Tibial artery (tissue), 4 donors: ENCODE measurements around the gene SYTL2.

ENCODE experiments used
- DNase-seq, 2 donors: peaks; one replicate each; pipeline ENCODE4 v3.0.0-alpha.2; 2019
- H3K27ac ChIP-seq, 2 donors: fragments of 200-600 bp; sonication (generic) in 1 of 2; 1 replicate in 1 of 2; 2 replicates in 1 of 2; pipeline ENCODE4 v1.5.1; 2018 to 2019; ENCODE audit warnings: mild to moderate bottlenecking in 1 of 2
- H3K27me3 ChIP-seq, 2 donors: fragments of 200-600 bp; sonication (generic) in 1 of 2; one replicate each; pipeline versions ENCODE4 v1.5.1 to v1.6.0; 2016 to 2019
- H3K36me3 ChIP-seq, 3 donors: fragments of 200-600 bp; sonication (generic) in 2 of 3; one replicate each; pipeline ENCODE4 v1.5.1; 2016 to 2019; ENCODE audit warnings: mild to moderate bottlenecking in 2 of 3
- H3K4me1 ChIP-seq, 4 donors: fragments of 200-600 bp; sonication (generic) in 2 of 4; 1 replicate in 3 of 4; 2 replicates in 1 of 4; pipeline ENCODE4 v1.5.1; 2016 to 2019
- H3K4me3 ChIP-seq, 2 donors: fragments of 200-600 bp; sonication (generic) in 1 of 2; 1 replicate in 1 of 2; 2 replicates in 1 of 2; pipeline ENCODE4 v1.5.1; 2018 to 2019; ENCODE audit warnings: mild to moderate bottlenecking in 2 of 2
- H3K9me3 ChIP-seq, 3 donors: fragments of 200-600 bp; sonication (generic) in 1 of 3; one replicate each; pipeline ENCODE4 v1.5.1; 2016 to 2019
- intact Hi-C: fragments of 100-400 bp; cut with DNase I; formaldehyde crosslinking; loops from one replicate; pipeline ENCODE4 v1.15.0; 2023; ENCODE audit warnings: low total_unique reads
- TF ChIP-seq, protein P1 (sequence below), 2 experiments: fragments of 200-600 bp in 1 of 2; fragments of 450-650 bp in 1 of 2; IDR thresholded peaks; one replicate each; pipeline ENCODE4 v1.5.1; 2017 to 2019; ENCODE audit warnings: antibody characterized with exemption in 2 of 2, mild to moderate bottlenecking in 1 of 2, moderate library complexity in 1 of 2

Gene SYTL2

DNA sequence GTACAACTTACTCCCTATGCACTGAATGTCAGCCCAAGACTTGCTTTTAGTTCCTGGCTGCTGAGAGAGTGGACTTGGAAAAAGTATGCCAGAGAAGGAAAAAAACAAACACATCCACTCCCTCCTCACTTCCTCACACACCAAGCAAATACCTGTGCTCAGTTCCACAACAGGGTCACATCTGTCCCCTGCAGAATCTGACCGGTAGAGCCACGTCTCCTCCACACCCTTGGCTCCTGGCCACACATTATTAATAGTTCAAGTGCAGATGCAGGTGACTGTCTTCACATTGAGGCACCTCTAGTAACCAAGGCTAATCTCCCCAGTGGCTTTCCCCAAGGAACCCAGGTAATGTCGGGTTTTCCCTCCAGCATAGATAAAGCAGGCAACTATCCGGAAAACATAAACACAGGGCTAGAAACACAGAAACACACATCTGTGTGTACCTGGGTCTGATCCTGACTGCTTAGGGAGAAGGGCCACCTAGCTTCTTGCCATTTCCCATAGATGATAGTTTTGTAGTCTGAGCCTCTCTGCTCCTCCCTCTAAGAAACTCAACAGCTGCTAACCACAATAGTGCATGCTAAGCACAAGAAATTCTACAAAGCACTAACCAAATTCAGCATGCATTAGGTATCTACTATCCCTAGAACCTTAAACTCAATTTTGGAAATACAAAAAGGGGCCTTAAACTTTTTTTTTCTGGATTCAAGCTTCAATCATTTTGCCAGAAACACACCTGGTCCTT, 10.2 kb downstream of the SYTL2 start:
- intact Hi-C loops = no loop called here
- DNase-seq = no peak

DNA sequence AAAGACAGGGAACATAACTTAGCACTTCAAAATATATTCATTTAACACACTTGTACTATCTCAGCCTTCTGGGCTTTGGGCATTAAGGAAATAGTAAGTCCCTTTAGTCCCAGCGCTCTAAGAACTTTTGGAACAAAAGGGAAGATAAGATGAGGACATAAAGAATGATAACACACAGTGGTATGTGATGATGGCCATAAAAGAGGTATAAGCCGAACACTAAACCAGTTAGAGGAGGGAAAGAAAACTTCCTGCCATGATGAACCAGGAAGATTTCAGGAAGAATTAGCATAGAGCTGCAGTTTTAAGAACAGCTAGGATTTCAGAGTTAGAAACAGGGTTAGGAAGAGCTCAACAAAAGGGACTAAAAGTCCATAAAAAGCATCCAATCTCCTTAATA, 11.8 kb downstream of the SYTL2 start:
- no peaks in the 10 kb centered on the region for H3K36me3 ChIP-seq
- no peaks in the 10 kb centered on the region for H3K9me3 ChIP-seq
- H3K27ac ChIP-seq = peak overlapping the region in 1 of 2 donors; percentile 12
- intact Hi-C loops = no loop called here
- H3K4me3 ChIP-seq = no peak overlapping the region
- TF ChIP-seq, protein P1, sequence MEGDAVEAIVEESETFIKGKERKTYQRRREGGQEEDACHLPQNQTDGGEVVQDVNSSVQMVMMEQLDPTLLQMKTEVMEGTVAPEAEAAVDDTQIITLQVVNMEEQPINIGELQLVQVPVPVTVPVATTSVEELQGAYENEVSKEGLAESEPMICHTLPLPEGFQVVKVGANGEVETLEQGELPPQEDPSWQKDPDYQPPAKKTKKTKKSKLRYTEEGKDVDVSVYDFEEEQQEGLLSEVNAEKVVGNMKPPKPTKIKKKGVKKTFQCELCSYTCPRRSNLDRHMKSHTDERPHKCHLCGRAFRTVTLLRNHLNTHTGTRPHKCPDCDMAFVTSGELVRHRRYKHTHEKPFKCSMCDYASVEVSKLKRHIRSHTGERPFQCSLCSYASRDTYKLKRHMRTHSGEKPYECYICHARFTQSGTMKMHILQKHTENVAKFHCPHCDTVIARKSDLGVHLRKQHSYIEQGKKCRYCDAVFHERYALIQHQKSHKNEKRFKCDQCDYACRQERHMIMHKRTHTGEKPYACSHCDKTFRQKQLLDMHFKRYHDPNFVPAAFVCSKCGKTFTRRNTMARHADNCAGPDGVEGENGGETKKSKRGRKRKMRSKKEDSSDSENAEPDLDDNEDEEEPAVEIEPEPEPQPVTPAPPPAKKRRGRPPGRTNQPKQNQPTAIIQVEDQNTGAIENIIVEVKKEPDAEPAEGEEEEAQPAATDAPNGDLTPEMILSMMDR (IDR thresholded peaks at IDR 0.05) = no peak
- no peak for DNase-seq
- H3K4me1 ChIP-seq = peaks cover 0 to 37% (median 11%) of the 10 kb centered on the region in 4 donors
- H3K27me3 ChIP-seq = no peaks in the 10 kb centered on the region

More for the DNA sequence above, 10.2 kb downstream of the SYTL2 start:
- Histone ChIP-seq H3K27me3 (no peaks in the 10 kb centered on the region), H3K9me3 (no peaks in the 10 kb centered on the region), H3K27ac (no peak overlapping the region), H3K4me1 (peaks cover 0 to 31% (median 7%) of the 10 kb centered on the region in 4 donors), H3K4me3 (no peak overlapping the region), H3K36me3 (no peaks in the 10 kb centered on the region)
- TF ChIP-seq, protein P1 (IDR thresholded peaks at IDR 0.05) = no peak

DNA sequence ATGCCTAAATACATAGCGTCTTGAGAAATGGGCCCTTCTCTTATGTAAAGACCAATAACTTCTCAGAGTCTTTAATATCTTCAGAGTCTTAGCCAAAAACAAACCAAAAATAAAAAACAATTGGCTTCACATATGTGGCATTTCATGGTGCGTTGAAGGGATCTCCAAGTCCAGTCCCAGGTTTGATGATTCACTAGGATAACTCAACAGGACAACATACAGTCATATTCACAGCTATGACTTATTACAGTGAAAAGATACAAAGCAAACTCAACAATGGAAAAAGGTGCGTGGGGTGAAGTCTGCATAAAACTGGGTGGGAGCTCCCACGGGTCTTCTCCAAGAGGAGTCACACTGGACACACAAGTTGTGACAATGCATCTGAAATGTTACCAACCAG, 12.6 kb downstream of the SYTL2 start:
- Histone ChIP-seq H3K4me1 (peaks cover 0 to 38% (median 11%) of the 10 kb centered on the region in 4 donors), H3K27ac (no peak overlapping the region), H3K4me3 (no peak overlapping the region), H3K27me3 (no peaks in the 10 kb centered on the region), H3K9me3 (no peaks in the 10 kb centered on the region), H3K36me3 (no peaks in the 10 kb centered on the region)
- TF ChIP-seq, protein P1 (IDR thresholded peaks at IDR 0.05) = no peak
- no peak for DNase-seq
- intact Hi-C loops = no loop called here

DNA sequence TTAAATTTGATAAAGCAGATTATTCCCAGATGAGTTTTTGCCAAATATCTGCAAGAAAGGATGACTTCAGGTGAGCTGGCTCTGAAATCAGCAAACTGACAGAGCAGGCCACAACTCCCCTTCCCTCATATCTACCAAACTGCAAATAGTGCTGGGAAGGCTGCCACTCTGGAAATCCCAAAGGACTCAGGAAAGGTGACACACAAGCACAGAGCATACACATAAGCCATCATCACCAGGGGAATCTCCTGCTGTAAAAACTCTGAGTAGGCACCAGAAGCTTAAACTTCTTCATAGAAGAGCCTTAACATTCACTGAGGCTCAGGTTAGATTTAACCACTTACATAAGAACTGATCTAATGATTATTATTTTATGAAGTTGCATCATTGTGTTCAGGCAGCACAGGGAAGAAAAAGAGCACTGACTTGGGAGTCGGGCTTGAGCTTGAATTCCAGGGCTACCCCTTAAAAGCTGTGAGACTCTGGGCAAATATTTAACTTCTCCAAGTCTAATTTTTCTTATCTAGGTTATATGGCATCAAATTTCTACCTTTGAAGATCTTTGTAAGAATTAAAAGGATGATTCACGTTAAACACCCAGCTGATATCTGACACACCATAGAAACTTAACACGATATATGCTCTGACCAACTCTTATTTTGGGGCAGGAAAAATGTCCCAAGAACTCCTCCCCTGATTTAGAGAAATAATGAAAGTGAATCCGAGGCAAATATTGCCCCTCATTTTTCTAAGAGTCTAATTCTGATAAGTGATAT, 15.0 kb downstream of the SYTL2 start:
- intact Hi-C loops = no loop called here
- Histone ChIP-seq H3K4me3 (no peak overlapping the region), H3K27ac (peak overlapping the region in 1 of 2 donors; percentile 38), H3K9me3 (no peaks in the 10 kb centered on the region), H3K36me3 (no peaks in the 10 kb centered on the region), H3K4me1 (peaks cover 0 to 38% (median 11%) of the 10 kb centered on the region in 4 donors), H3K27me3 (no peaks in the 10 kb centered on the region)
- TF ChIP-seq, protein P1 (IDR thresholded peaks at IDR 0.05) = no peak
- no peak for DNase-seq

DNA sequence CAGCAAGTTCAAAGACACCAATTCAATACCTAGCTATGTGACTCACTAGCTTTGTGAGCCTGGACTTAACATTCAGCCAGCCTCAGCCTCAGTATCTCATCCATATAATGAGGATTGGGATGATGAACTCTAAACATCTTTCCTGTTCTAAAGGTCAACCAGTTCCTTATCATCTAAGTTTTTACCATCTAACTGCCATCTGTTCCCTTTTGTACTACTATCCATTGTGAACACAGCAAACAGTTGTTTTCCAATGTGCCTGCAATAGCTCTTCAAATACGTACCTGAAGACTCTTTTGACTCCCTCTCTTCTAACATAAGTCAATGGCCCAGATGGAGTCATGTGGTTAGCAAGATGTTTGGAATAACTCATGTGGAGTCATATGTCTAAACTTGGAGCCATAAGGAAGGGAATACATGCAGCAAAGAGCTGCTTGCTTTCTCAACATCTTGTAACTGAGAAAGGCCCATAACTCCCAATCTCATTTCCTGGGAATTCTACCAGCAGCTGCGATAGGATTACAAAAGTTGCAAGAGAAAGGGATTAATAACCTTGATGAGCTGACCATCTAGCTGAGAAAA, 19.4 kb downstream of the SYTL2 start:
- Histone ChIP-seq H3K27me3 (no peaks in the 10 kb centered on the region), H3K36me3 (no peaks in the 10 kb centered on the region), H3K4me1 (peaks cover 0 to 41% (median 8%) of the 10 kb centered on the region in 4 donors), H3K9me3 (no peaks in the 10 kb centered on the region), H3K4me3 (no peak overlapping the region), H3K27ac (no peak overlapping the region)
- no peak for DNase-seq
- intact Hi-C loops = no loop called here
- TF ChIP-seq, protein P1 (IDR thresholded peaks at IDR 0.05) = no peak
